ENCODE measurements around the gene MYO1G. TPM values are rescaled to one million over a fixed set of nuclear protein-coding genes. Genes with fewer than 3 reads are reported as not detected.

MYO1G gene
- total RNA-seq, 1 experiment from 2014 or later: 0.57 TPM

DNA sequence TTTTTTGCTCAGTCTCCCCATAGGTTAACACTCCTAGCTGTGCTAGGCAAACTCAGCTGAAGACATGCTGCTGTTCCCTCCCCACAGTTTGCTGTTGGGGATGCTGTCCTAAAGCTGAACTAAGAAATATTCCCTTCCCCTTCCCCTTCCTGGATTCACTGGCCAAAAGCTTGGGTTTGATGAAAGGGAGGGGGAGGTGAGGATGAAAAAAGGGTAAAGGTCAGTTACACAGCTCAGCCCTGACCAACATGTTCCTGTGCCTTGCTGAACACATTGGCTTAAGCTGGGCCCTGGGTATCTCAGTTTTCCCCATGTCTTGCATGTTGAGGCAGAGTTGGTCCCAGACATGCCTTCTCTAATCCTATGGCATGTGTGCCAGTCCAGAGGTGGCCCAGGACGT lies 36.5 kb upstream of the MYO1G start:
- no peaks in the 10 kb centered on the region for H4K20me1 ChIP-seq (ENCODE audit: control insufficient read depth, insufficient read depth, insufficient read length)
- peak overlapping the region in 1 of 3 experiments; percentile 33; a peak in 2 of 7 replicates for H3K27ac Mint-ChIP-seq

More for the DNA sequence above, 36.5 kb upstream of the MYO1G start:
- Histone ChIP-seq H3K56ac (ENCODE audit: insufficient read length, low read depth, low read length) (no peak overlapping the region), H4K91ac (ENCODE audit: insufficient read length, low read depth, low read length) (no peak overlapping the region), H3K9me3 (ENCODE audit: control insufficient read depth, low read depth, low read length) (no peaks in the 10 kb centered on the region), H3K79me1 (ENCODE audit: insufficient read depth, low read depth, low read length, poor library complexity, severe bottlenecking) (no peaks in the 10 kb centered on the region), H2AK5ac (ENCODE audit: insufficient read length, low read length) (no peak overlapping the region), H3T11ph (ENCODE audit: low read length) (no peak overlapping the region), H3K27ac (ENCODE audit: insufficient read length, low read depth, low read length) (no peak overlapping the region), H2BK15ac (ENCODE audit: low read depth, low read length) (no peak overlapping the region), H3K23ac (ENCODE audit: insufficient read length, low read depth, low read length) (no peak overlapping the region), H3K4ac (ENCODE audit: low read depth, low read length) (no peak overlapping the region), H3K9ac (ENCODE audit: extremely low read depth, insufficient read length, low read length) (no peak overlapping the region), H2BK20ac (ENCODE audit: low read depth, low read length, poor library complexity, severe bottlenecking) (no peak overlapping the region), H3K4me2 (ENCODE audit: insufficient read depth, insufficient read length, low read length) (no peak overlapping the region), H3K79me2 (ENCODE audit: insufficient read depth, low read length) (no peaks in the 10 kb centered on the region), H3K18ac (ENCODE audit: insufficient read length, low read depth, low read length) (no peak overlapping the region), H3K14ac (ENCODE audit: insufficient read depth, low read length) (no peak overlapping the region; the same call in 1 of the 2 replicates), H2BK120ac (ENCODE audit: low read depth, low read length, poor library complexity, severe bottlenecking) (no peak overlapping the region), H2BK12ac (ENCODE audit: insufficient read length, low read depth, low read length) (no peak overlapping the region), H2BK5ac (ENCODE audit: insufficient read length, low read length) (no peak overlapping the region), H4K5ac (ENCODE audit: insufficient read length, low read depth, low read length) (no peak overlapping the region), H4K8ac (replicated peaks; ENCODE audit: insufficient read length, low read depth, low read length) (no peak overlapping the region), H3K27me3 (ENCODE audit: insufficient read depth, low read length) (no peaks in the 10 kb centered on the region), H3K23me2 (ENCODE audit: insufficient read length, low read depth, low read length, poor library complexity, severe bottlenecking) (no peaks in the 10 kb centered on the region), H3K4me1 (ENCODE audit: insufficient read depth, low read length) (no peaks in the 10 kb centered on the region), H2AFZ (ENCODE audit: low read length) (no peak overlapping the region)
- Mint-ChIP-seq H3K9me3 (peaks cover 6 to 10% of the 10 kb centered on the region in 2 experiments; a peak in 4 of 5 replicates), H3K27me3 (ENCODE audit: low read depth) (no peaks in the 10 kb centered on the region), H3K4me1 (no peaks in the 10 kb centered on the region), H3K4me3 (no peak overlapping the region), H3K36me3 (ENCODE audit: insufficient read depth in 1 of 3, low read depth in 3 of 3) (peaks cover 12 to 23% (median 20%) of the 10 kb centered on the region in 3 experiments)
- DNase-seq: no peak
- TF ChIP-seq, protein P1, sequence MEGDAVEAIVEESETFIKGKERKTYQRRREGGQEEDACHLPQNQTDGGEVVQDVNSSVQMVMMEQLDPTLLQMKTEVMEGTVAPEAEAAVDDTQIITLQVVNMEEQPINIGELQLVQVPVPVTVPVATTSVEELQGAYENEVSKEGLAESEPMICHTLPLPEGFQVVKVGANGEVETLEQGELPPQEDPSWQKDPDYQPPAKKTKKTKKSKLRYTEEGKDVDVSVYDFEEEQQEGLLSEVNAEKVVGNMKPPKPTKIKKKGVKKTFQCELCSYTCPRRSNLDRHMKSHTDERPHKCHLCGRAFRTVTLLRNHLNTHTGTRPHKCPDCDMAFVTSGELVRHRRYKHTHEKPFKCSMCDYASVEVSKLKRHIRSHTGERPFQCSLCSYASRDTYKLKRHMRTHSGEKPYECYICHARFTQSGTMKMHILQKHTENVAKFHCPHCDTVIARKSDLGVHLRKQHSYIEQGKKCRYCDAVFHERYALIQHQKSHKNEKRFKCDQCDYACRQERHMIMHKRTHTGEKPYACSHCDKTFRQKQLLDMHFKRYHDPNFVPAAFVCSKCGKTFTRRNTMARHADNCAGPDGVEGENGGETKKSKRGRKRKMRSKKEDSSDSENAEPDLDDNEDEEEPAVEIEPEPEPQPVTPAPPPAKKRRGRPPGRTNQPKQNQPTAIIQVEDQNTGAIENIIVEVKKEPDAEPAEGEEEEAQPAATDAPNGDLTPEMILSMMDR (conservative IDR thresholded peaks at IDR 0.05): no peak
- no CpG with 5 or more reads among the region's 1 CpG for WGBS (ENCODE audit: extremely low coverage, insufficient read length, low lambda C conversion rate)

All from H9 (cell line).